GM19099 (cell line): ENCODE data around the gene MPPED2.

Source experiments
- POLR2A ChIP-seq: IDR thresholded peaks from 3 replicates; pipeline ENCODE4 v1.6.1; 2011; ENCODE audit warnings: low read depth; ENCODE audit not compliant: insufficient read length; ENCODE audit errors: extremely low read depth

The MPPED2 gene

DNA sequence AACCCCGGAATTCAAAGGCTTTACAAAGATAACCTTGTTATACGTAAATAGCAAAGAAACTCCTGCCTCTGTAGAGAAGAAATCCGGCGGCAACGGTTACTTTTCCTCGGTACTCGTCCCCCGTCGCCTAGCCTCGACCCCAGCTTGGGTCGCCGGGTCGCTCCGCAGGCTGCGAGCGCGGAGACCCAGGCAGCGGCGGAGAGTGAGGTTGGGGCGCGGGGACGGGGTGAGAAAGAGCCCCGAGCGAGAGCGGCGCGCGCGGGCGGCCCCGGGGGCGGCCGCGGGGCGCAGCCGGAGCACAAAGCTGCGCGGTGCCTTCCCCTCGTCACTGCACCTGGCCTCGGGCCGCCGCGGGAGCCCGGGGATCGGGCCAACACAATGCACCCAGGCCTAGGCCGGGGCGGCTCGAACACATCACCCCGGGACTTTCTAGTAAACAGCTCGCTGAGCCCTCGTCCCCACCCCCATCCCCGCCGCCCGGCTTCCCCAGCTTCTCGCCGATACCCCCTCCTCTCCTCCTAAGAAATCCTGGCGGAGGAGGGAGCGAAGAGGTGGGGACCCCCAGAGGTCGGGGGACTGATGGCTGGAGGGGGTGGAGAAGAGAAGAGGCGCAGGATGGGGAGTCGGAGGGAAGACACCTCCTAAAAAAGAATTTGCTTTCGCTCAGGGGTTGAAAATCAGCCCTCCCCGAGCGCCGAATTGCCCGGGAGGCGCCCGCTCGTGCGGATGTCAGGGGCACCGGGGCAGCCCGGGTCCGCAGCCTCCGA is 845 bp downstream of the MPPED2 start:
- no peak for TF ChIP-seq POLR2A

DNA sequence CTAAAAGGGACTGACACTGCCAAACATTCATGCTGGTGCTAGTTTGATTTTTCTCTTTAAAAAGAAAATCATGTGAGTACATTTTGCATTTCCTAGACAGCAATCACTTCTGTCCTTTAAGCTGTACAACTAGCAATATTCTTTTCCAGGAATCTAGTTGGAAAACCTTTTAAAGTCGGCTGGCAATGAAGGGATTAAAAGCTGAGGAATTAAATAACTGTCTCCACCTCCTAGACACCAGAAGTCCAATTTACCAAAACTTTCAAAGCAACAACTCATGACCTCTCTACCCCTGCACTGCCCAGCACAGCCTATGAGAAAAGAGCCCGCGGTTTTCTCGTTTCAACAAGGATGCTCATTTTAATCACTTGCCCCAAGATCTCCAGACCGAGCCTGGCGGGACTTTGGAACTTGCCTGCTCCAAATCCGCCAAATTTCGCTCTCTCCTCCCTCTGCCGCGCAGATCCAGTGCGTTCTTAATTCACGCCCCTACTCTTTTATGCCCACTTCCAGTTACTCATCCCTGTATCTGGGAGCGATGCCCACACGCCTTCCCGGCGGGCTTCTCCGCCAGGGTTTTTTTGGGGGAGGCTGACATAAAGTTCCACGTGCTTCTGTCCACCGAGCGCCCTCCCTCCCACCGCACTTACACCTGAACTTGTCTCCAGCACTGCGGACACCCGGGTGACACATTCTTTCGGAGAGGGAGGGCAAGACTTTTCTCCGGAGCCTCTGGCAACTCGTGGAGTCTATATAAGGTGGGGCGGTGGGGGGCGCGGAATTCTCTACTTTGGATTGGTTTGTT is 2.5 kb downstream of the MPPED2 start:
- TF ChIP-seq POLR2A, result no peak

DNA sequence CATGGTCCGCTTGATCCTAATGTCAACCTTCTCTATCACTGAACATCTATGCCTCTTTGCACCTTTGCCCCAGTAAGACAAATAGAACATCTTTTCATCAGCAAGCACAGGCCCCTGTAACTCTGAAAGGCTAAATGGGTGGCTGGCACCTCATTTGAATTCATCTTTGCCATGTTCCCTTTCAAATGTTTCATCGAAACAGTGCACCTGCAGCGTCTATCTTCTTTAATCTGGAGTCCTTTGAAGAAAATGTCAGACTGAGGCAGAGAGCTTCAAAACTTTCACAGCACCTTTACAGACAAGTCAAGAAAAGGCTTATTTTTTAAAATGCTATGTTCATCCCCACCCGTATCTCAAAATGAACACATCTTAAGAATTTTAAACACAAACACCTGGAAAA is 3.4 kb downstream of the MPPED2 start:
- TF ChIP-seq POLR2A, result no peak

DNA sequence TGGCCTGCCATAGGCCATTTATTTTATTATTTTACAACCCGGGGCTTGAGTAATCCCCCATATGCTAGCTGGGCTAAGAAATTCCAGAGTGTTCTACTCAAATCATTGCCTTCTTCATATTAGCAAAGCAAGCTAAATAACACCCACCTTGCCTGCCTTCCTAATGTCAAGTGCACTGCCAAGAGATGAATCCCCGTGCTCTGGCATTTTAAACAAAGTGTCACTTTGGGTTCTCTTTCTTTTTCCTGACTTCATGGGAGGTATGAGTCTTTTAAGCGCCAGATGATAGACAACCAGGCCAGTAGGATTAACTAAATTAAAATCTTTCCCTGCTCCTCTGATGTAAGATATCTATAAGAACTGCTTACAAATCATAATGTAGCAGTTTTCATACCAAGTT is 4.5 kb downstream of the MPPED2 start:
- no peak for TF ChIP-seq POLR2A

DNA sequence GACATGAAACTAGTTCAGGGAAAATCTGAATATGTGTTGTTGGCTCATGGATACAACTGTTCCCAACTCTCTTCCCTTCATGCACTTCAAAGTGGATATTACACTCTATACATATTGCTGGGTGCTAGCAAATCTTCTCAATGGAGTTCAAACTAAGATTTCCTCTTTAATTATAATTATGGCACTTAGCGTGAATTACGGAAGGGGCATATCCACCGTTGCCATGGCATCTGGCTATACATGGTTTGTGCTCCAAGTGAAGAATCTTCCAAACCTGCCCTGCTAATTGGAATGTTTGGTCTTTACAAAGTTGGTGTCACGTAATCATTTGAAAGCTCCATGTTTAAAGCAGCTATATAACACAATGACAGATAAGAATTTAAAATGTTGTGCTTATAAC is 5.6 kb downstream of the MPPED2 start:
- TF ChIP-seq POLR2A, result no peak

GRCh38 chr11:30579415-30580175 is 6.6 kb downstream of the MPPED2 start:
- no peak for TF ChIP-seq POLR2A

- no peak for TF ChIP-seq POLR2A
These were observed 7.7 kb downstream of the MPPED2 start for GRCh38 chr11:30578406-30578805.

DNA sequence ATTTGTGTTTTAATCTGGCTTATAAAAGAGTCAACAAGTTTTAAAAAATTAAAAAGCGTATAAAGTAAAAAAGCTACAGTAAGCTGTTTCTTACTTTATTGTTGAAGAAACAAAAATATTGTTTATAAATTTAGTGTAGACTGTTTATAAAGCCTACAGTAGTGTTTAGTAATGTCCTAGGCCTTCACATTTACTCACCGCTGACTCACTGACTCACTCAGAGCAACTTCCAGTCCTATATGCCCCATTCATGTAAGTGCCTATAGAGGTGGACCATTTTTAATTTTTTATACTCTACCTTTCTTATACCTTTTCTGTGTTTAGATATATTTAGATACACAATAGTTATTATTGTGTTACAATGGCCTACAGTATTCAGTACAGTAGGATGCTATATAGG is 12.2 kb downstream of the MPPED2 start:
- no peak for TF ChIP-seq POLR2A

GRCh38 chr11:30568931-30569330 is 17.2 kb downstream of the MPPED2 start:
- TF ChIP-seq POLR2A, result no peak

GRCh38 chr11:30567644-30568043 is 18.5 kb downstream of the MPPED2 start:
- no peak for TF ChIP-seq POLR2A

GRCh38 chr11:30567120-30567519 is 19.0 kb downstream of the MPPED2 start:
- TF ChIP-seq POLR2A, result no peak

- TF ChIP-seq POLR2A, result no peak
These were observed 19.7 kb downstream of the MPPED2 start for GRCh38 chr11:30566482-30566881.

GRCh38 chr11:30565027-30565426 is 21.1 kb downstream of the MPPED2 start:
- TF ChIP-seq POLR2A, result no peak

- no peak for TF ChIP-seq POLR2A
These were observed 24.3 kb downstream of the MPPED2 start for GRCh38 chr11:30561691-30562415.
